ENCODE results near the gene LMO1.

The LMO1 gene

DNA sequence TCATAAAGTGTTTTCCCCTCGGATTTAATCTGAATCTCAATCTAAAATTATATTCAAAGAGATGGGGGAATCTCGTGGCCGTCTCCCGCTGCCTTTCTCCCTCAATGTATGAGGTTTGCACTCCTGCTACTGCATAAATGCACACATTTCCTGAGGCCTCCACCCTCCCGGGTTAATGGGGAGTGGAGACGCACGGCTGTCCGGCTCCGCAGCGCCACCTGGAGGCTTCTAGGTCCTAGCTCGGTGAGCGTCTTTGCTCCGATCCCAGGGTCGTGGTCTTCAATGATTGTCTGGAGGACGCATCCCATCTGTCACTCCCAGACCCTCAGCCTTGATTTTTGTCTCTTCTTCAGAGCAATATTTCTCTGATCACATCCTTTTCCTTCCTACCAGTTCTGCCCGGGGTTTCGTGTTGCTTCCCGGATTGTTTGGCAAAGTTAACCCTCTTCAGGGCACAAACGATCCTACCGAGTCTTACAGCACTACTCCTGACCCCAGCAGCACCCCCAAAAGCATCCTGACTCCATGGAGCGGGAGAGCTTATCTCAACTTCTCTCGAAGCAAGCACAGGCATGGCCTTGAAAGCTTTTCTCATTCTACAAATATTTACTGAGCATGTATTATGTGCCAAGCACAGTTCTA is at the start of gene LMO1:
TSS of gene LMO1 (minus strand) at position 110 of the 642 bp plus-strand sequence. CDS start 516 bp downstream, outside the sequence.
- DNase-seq (ENCODE audit: low spot score) = peak; percentile 85

DNA sequence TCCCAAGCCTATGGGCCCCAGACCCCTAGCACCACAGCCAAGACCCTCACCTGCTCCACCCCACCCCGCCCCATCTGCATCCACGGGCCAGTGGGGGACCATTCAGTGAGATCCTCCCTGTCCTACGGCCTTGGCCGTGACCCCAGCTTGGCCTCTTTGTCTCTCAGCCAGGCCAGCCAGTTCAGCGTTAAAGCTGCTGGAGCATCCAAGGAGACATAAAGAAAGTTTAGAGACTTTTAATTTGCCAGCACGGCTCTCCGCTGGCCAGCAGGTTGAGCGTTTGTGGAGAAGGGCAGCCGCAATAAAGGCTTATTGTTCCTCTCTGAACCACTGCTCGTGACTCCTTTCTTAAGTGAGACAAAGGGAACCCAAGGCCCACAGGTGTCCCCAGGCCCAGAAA is 49.3 kb upstream of the LMO1 start:
- DNase-seq (ENCODE audit: low spot score) = no peak

DNA sequence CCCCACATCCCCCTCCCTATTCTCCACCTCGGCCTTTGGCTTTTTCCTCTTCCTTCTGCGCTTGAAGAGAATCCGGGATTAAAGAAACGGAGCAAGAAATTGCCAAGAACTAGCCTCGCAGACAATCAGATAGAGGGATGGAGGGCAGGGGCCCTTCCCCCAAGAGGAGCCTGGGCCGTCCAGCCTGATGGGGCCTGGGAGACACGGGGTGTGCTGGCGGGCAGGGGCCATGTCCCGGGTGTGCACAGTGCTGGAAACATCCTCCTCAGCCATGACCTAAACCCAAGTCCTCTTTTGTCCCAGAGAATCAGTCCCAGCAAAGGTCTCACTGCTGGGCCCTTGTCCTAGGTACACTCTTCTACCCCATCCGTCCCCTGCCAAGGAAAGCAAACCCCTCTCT is 47.7 kb upstream of the LMO1 start:
- no peak for DNase-seq (ENCODE audit: low spot score)

DNA sequence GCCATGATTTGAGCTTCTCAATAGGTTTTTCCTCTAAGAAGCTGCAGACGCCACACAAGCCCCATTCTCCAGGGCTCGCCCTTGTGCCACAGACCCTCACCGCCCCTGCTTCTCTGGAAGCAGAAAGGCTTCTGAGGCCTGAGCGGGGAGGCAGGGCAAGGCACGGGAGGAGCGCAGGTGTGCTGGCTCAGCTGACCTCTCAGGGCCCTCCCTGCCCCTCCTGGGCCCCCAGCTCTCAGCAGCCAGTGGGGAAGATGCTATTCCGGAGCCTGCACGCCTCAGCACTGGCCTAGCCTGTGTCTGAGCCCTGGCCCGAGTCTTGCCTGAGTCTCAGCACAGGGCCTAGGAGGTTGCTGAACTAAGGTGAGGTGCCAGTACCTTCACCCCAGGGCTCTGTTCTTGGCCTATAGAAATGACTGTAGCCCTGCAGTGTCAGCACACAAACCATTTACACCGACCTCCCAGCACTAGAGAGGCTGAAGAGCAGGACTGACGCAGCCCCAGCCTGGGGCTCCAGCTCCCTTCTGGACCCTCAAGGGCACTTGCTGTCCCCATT is 47.1 kb upstream of the LMO1 start:
- DNase-seq (ENCODE audit: low spot score) = no peak

DNA sequence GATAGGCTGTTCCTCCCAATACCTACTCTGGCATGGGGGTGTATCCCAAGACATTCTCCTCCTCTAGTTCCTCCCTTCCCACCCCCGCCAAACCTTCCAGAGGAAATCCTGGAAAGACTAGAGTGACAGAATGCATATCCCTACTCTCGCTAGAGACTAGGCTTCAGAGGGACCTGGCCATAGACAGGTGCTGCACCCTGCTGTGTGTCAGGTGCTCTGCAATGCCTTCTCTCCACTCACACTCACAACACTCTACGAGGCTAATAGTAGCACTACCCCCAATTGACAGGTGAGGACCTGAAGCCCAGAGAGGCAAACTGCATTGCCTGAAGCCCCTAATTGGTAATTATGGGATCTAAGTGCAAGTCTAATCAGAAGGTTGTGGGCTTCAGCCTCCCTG is 46.2 kb upstream of the LMO1 start:
- no peak for DNase-seq (ENCODE audit: low spot score)

GRCh38 chr11:8309311-8309710 is 45.6 kb upstream of the LMO1 start:
- DNase-seq (ENCODE audit: low spot score) = no peak

DNA sequence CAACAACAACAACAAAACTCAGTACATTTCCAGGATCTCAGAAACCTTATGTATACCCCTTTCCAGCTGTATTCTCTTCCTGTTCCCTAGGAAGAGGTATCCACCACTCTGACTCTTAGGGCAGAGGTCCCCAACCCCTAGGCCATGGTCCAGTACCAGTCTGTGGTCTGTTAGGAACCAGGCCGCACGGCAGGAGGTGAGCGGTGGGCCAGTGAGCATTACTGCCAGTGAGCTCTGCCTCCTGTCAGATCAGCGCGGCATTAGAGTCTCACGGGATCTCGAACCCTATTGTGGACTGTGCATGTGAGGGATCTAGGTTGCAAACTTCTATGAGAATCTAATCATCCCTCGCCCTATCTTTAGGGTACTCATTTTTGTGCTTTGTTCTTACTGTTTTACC is 43.9 kb upstream of the LMO1 start:
- no peak for DNase-seq (ENCODE audit: low spot score)

- no peak for DNase-seq (ENCODE audit: low spot score)
These were observed 37.9 kb upstream of the LMO1 start for GRCh38 chr11:8301622-8302021.

GRCh38 chr11:8298801-8299786 is 35.4 kb upstream of the LMO1 start:
- DNase-seq (ENCODE audit: low spot score) = no peak

GRCh38 chr11:8297781-8298440 is 34.2 kb upstream of the LMO1 start:
- DNase-seq (ENCODE audit: low spot score) = no peak

GRCh38 chr11:8296872-8297271 is 33.2 kb upstream of the LMO1 start:
- no peak for DNase-seq (ENCODE audit: low spot score)

- DNase-seq (ENCODE audit: low spot score) = no peak
These were observed 32.5 kb upstream of the LMO1 start for GRCh38 chr11:8296038-8296649.

DNA sequence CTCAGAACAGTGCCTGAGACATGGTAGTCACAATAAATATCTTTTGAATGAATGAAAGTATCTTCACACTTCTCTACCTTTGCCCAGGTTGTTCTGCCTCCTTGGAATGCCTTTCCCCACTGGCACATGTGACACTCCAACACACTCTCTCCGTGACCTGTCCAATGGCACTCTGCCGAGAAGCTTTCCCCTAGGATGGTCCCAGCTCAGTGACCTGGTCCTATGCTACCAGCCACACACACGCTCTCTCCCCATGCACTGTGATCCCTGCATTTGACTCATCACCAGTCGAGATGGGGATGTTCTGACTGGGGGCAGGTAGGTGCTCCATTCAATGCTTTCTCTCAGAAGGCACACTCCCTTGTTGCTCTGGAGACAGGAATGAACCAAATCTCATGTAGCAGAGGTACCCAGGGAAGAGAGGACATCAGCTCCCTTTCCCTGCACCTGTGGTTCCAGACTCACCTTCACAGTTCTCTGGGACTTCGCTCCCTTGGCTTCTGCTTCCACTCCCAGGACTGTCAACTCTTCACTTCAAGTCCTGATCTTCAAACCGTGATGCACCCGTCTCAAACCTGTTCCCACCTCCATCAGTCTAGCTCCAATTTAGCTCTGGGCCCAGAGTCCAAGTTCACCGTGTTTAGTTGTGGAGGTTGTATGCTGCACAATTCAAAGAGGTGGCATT is 30.7 kb upstream of the LMO1 start:
- DNase-seq (ENCODE audit: low spot score) = no peak

DNA sequence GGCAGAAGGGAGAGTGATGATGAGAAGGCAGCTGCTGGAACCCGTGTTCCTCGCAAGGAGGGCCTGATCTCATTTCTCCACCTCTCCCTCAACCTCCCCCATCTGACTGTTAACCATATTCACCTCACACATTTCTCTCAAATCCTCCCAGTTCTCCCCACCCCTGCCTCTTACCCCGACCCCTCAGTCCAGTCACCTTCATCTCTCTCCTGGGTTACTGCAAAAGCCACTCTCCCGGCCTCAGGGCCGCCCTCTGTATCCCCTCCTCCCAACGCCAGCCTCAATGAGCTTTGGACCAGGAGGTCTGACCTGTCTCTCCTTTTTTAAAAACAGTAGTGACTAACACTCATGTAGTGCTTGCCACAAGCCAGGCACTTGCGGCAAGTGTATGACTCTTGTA is 29.5 kb upstream of the LMO1 start:
- DNase-seq (ENCODE audit: low spot score) = no peak

DNA sequence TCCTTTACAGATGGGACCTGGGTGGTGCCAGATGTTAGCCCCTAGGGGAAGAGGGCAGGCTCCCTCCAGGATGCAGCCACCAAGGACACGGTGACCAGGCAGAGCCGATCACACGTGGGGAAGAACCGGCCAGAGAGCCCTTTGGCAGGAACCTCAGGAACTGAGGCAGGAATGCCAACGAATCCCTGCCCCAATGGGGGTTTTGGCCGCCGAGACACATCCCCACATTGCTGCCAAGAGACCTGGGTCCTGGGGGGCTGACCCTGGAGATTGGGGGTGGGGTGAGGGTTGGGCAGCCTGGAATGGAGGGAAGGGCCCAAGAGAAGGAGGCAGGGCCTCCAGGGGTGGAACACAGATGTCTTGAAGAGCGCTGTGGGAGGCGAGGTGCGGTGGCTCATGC is 28.7 kb upstream of the LMO1 start:
- no peak for DNase-seq (ENCODE audit: low spot score)

- no peak for DNase-seq (ENCODE audit: low spot score)
These were observed 28.0 kb upstream of the LMO1 start for GRCh38 chr11:8291421-8292350.

DNA sequence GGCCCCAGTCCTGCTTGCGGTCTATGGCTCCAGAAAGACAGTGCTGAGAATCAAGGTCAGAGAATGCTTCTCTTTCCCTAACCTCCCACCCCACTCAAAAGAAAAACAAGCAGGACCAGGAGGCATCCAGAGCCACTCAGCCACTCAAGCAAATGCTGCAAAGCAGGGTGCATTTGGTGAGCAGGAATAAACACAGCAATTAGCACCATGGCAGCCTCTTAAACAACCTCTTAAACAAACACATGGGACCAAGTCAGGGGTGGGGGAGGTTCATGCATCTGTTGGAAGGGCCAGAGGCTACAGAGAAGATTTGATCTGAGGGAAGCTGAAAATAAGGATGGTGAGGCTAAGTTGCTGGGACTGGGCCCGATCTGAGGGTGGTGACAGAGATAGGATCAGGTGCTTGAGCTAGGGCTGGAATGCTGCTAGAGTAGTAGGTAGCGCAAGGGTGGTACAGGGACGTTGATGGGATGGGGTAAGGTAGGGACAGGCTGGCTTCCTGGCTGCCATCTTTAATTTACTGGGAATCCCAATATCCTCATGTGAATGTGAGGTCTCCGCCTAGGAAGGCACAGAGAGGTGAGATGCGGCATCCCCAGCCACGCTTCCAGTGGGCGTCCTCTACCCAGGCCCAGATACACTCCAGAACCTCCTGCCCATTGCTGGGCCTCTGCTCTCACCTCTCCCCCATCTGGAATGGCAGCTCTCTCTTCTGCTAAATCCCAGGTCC is 26.6 kb upstream of the LMO1 start:
- DNase-seq (ENCODE audit: low spot score) = no peak

DNA sequence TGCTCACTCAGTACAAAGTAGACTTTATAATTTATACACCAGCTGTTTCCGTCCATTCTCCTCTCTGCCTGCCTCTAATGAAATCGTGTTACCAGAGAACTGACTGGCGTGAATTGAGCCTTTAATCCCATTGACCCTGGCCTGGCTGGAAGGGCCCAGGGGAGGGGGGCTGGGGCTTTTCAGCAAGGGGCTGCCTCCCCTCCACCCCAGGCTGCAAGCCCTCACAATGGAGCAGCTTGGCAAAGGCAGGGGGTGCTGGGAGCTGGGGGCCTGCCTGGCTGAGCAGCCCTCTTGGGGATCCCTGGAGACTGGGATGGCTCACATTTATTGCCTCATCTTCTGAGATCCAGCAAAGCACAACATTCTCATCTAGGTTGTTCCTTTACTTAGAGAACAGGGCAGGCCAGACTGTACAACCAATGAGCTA is 25.8 kb upstream of the LMO1 start:
- DNase-seq (ENCODE audit: low spot score) = no peak

DNA sequence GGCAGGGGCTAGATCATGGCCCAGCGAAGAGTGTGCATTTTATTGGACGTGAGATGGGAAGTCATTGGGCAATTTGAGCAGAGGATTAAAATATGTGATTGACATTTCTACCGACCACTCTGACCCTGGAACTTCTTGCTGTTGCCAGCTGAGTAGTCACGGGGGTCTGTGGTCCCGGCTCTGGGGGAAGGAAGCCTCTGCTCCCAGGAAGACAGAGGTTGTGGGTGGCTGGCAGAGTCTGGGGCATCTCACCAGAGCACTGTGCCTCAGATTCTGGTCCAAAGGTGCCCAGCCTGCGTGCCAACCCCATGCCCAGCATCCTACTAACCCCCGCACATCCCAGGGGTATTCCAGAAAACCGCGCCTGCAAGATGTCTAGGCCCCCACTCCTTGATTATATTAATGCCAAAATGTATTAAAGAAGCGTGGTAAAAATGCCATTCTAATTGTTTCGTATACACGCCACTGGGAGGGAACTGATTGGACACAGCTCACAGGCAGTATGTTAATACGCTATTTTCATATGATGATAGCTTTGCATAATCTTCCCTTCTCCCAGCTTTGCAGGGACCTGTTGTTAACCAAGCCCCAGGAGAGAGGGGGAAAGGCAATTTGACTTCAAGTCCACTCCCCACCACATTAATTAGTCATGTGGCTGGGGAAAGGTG is 25.3 kb upstream of the LMO1 start:
- DNase-seq (ENCODE audit: low spot score) = no peak
